ENCODE measurements around the gene NELFA.

Gene NELFA

DNA sequence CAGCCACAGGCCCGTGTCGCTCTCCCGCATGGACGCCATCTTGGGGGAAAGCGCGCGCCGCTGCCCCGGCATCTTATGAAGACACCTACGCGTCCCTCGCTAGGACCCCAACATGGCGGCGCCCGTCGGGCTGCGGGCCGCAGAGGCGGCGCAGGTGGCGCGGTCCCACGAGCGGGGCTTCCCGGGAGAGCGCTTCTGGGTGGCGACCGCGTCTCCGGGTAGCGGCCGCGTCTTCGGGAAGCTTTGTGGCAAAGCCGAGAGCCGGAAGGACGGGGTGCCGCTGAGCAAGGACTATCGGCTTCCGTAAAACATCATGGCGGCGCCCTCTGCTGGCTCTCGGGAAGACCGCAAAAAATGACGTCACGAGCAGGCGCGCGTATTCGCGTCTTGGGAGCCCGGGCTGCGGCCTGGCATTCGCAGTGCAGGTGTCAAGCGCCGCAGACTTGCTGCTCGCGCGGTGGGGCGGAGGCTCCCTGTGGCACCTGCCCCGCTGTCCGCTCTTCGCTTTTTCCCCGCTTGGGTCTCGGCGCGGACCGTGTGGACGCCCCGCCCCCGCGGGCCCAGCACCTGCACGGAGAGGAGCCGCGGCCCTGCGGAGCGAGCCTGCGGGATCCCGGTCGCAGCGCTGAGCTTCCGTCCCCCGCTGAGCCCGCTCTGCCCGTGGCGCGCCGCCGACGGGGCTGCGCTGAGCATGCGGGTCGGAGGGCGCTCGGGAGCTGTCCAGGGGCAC, at the start of gene NELFA:
Gene NELFA (minus strand): TSS at position 54 of the 730 bp plus-strand sequence. CDS start 15 bp downstream, at position 39.
- peak; percentile 91 for DNase-seq

DNA sequence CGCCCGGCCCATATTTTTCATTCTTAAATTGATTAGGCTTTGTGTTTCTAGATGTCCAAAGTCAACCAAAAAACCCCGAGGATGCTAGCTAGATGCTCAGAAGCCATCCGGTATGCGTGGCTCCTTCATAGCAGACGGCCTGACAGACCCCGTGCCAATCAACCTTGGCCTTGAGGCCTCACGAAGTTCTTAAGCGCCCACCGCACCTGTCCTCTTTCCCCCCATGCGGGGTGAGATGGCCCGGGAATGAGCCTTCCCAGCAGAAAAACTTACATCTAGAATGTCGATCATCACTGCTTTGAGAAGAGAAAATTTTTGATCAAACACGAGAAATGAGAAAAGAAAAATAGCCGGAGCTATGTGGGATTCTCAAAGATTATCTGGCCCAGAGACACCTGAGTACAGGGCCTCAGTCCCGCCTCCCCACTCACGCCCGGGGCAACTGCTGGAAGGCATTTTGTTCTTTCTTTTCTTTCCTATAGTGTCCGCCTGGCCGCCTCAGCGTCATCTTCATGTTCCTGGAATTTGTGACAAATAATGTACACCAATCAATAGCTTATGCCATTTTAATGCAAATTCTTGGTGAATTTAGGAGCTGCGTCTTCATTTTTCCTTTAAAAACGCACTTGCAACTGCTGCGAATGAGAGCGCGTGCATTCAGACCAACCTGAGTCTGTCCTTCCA, 48.8 kb upstream of the NELFA start:
- no peak for DNase-seq

DNA sequence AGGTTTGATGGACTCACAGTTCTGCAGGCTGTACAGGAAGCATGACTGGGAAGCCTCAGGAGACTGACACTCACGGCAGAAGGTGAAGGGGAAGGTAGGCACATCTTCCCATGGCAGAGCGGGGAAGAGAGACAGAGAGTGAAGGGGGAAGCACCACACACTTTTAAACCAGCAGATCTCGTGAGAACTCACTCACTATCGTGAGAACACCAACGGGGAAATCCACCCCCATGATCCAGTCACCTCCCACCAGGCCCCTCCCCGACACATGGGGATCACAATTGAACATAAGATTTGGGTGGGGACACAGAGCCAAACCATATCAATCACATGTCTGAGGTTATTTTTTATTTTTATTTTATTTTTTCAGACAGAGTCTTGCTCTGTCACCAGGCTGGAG, 45.4 kb upstream of the NELFA start:
- DNase-seq: no peak

DNA sequence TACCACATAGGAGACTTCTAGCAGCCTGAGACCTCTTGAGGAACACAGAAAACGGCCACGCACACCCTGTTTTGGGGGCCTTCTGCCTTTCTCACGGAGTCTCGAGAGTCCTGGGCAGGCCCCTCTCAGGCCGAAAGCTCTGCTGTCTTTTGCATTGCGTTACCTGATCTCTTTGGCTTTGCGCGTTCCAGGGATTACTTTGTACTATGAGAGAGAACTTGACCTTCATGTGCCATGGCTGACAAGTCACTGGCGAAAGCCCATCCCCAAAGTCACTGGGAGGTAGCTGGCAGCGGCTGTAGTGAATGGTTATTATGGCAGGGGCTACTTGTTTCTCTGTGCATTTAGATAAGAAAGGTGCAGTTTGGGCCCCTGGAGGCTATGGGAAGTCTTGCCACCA, 42.3 kb upstream of the NELFA start:
- DNase-seq: no peak

DNA sequence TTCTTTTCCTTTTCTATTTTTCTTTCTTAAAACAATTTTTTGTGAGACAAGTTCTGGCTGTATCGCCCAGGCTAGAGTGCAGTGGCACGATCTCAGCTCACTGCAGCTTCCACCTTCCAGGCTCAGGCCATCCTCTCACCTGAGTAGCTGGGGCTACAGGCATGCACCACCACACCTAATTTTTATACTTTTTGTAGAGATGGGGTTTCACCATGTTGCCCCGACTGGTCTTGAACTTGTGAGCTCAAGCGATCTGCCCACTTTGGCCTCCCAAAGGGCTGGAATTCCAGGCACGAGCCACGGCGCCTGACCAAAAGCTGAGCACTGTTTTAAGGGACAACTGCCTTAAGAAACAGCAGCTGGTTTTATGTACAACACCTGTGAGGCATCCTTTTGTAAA, 41.0 kb upstream of the NELFA start:
- DNase-seq: no peak

DNA sequence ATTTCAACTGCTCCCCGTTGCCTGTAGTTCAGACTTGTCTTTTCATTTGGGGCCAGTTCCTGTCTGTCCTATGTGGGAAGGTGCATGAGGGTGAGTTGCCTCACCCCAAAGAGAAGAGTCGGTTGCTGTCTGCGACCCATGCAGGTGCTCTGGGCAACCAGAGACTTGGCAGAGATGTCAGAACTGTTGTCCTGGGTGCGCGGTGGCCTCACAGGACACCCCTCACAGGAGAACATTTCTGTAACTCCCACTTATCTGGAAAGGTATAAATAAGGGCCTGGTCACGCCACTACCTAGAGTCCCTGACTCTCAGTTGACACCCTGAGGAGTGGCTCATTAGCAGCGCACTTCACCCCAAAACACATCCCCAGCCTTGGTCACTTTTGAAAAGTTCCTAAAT, 40.6 kb upstream of the NELFA start:
- DNase-seq: no peak

DNA sequence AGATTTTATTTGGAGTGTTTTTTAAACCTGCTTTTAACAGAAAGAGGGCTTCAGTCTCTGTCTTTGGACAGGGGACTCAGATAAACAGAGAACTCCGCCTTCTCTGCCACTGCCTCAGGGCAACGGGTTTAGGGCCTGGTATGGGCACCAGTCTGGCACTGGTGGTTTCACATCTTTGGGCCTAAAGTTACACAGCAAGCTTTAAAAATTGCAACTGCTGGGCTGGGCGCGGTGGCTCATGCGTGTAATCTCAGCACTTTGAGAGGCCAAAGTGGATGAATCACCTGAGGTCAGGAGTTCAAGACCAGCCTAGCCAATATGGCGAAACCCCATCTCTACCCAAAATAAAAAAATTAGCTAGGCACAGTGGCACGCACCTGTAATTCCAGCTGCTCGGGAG, 40.1 kb upstream of the NELFA start:
- DNase-seq: no peak

DNA sequence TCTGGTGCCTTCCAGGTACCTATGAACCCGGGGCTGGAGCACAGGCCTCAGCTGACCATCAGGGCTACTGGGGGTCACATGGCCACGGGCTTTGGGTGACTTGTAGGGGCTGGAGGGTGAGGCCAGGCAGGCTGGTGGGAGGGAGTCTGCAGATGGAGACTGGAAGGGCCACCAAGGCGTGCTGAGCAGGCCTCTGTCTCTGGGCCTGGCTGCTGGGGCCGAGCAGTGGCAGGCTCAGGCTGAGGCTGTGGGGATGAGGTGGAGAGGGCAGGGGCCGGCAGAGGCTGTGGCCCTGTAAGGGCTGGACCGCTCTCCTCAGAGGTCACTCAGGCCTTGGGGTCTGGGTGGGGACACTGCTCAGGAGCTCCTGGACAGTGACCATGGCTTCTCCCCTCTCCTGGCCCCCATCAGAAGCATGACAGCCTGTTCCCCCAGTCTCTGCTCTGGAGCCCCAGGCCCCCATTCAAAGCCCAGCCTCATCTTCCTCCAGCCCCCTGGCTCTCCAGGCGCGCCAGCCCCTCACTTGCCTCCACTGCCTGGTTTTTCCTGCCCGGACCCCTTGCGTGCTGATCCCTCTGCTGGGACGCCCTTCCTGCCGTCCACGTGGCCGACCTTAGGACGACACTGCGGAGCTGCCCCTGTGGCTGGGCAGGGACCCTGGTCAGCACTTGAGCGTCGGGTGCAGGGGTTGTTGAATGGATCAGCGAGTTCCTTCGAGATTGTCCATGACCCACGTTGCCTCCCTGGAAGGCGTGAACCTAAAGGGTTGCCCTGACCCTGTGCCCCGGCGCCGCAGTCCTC, 39.2 kb upstream of the NELFA start:
- DNase-seq: no peak

DNA sequence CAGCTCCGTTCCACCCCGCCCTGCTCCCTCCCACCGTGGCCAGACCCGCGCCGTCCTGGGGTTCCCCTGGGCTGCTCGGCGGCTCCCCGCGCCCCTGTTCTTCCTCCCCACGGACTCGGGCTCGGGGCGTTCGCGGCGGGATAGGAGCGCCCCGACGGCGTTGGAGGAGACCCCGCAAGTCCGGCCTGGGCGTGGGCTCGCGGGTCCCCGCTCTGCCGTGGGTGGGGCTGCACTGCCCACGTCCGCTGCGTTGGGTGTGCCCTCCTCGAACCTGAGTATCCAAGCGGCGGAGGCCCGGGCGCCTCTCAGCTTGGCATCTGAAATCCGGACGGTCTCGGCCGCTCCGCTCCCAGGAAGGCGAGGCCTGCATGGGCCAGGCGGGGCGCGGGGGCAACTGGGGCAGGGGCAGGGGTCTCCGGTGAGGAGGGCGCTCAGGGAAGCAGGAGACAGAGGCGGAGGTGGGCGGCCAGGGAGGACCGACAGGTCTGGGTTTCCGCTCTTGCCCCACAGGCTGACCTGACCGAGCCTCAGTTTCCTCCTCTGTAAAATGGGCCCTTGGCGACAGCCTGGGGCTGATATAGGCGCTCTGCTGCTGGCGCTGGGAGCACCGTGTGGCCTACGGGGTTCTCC, 38.4 kb upstream of the NELFA start:
- no peak for DNase-seq

DNA sequence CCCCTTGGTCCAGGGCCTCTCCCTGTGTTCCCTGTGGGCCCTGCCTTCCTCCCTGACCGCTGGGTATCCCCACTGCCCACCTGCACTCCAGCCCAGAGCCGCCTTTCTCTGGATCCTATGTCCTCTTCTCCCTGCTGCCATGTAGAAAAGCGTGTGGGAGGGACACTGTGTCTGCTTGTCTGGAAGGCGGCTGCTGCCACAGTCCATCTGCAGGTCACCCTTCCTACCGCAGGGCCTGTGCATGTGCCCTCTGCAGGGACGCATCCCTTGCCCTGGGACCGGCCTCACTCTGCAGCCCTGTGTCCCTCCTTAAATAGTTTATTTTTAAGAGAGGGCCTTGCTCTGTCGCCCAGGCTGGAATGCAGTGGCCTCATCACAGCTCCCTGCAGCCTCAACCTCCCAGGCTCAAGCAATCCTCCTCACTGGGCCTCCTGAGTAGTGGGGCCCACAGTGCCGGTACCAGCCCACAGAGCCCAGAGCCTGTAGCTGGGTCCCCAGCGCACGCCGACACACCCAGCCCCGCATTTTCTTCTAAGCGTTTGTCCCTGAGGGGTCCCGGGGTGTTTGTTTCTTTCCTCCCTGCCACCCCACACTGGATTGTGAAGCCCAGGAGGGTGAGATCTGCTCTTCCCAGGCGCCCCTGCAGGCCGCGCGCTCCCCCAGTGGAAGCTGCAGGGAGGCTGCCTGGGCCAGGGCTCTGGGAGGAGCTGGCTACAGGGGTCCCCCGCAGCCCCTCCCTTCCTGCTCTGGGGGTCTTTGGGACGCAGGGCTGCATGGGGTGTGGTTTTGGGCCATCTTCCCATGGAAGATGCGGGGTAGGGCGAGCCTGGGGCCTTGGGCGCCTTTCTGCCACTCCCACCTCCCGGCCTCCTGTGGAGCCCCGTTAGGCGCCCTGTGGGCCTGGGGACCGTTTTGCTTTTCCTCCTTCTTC, 37.5 kb upstream of the NELFA start:
- no peak for DNase-seq

DNA sequence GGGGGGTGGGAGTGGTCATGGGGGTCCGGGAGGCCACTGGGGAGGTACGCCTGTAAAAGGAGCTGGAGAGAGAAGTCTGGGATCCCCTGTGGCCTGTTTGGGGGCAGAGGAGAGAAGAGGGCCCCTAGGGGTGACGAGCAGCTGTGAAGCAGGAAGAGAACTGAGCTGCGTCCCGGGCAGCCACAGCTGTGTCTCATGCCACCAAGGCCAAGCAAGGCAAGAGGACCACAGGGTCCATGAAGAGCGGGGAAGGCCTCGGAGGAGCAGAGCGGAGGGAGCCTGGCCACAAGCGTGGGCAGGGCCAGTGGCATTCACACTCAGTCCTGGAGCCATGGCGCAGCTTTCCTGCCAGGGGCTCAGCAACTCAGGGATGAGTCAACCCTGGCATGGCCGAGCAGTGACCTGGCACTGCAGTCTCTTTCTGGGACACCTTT, 36.8 kb upstream of the NELFA start:
- DNase-seq: peak; percentile 4

DNA sequence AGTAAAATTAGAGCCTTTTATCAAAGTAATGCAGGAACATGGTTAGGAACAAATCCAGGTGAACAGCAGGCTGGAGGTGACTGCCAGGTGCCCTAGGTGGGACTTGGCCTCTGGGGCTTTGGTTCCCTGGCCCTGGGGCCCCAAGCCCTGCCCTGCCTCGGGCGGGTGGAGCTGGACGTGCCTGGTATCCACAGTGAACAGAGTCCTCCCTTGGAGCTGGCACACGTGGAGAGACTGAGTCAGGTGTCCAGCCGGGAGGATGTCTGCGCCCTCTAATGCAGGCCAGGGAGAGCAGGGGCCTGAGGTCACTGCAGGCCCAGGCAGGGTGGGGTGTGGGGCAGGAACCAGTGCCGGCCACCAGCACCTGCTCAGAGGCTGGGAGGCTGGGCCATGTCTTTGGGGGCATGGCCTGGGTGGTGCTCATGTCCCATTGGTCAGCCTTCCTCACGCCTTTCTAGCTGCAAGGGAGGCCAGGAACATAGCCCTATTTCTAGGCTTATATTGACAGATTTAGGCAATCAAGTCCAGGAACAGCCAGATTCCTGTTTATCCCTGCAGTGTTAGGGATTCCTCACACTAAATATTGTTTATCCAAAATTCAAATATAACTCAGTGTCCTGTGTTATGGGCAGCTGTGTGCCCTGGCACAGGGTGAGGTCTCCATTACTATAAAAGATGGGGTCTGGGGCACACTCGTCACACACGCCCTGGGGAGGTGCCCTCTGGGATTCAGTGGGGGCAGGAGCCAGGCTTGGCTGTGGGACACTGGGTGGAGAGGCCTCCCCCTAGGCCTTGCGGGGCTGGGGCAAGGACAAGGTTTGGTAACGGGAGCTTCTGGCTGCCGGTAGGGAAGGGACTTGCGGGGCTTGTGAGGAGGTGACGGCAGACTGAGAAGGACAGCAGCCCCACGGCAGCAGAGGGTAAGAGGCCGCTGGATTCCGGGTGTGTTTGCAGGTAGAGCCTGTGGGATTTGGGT, 36.1 kb upstream of the NELFA start:
- no peak for DNase-seq

DNA sequence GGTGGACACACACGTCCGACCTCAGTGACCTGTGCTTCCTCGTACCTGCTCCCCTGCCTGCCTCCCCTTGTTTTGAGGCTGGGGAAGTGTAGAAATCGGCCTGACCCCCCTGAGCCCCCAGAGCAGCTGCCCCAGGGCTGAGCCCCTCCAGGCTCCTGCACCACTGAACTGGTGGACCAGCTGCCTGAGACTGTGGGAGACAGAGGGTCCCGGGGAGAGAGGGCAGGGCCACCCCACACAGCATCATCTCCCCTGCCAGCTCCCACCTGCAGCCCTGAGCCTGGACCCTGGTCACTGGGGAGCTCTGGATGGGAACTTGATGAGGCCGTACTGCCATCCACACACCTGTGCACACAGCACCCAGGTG, 35.3 kb upstream of the NELFA start:
- no peak for DNase-seq

DNA sequence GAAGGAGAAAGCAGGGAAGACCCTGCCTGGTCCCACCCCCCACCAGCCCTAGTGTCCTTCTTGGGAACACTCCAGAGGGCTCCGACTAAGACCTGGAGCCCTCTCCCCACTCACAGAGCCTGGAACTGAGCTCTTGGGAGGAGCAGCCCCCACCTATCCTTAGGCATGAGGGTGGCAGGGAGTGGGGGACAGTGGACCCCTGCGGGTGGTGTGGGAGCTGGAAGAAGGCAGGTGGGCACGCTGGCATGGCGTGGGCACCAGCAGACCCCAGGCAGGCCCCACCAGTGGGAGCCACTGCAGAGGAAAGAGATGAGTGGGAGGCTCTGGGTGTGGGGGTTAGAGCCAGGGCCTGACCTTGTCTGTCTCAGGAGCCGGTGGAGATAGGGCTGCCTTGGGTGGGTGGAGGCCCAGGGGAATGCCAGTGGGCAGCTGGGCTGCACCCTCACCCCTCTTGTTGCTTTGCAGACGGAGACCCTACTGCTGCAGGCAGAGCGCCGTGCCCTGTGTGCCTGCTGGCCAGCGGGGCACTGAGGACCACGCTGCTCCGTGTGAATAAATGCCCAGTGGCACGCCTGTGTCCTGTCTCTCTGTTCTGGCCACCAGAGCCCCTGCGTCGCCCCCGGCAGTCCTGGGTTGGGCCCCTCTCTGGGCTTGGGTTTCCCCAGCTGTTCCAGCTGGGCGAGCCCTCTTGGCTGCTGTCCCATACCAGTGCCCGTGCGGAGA, 34.8 kb upstream of the NELFA start:
- no peak for DNase-seq

DNA sequence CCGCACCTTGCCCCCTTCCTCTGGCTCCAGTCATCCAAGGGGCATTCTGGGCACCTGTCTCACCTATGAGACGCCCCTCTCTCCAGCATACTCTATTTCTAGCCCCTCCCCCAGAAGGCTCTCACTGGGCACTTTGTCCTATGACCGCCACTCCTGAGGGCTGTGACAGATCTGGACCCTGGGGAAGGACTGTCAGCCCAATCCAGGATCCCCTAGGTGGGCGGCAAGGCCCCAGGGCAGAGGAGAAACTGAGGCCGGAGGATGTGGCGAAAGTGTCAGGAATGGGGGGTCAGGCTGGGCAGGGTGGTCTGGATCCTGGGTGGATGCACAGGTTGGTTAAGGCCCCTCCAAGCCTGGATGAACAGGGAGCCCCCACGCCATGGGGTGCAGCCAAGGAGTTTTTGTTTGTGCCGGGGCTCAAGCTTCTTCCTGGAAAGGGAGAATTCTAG, 34.2 kb upstream of the NELFA start:
- no peak for DNase-seq

DNA sequence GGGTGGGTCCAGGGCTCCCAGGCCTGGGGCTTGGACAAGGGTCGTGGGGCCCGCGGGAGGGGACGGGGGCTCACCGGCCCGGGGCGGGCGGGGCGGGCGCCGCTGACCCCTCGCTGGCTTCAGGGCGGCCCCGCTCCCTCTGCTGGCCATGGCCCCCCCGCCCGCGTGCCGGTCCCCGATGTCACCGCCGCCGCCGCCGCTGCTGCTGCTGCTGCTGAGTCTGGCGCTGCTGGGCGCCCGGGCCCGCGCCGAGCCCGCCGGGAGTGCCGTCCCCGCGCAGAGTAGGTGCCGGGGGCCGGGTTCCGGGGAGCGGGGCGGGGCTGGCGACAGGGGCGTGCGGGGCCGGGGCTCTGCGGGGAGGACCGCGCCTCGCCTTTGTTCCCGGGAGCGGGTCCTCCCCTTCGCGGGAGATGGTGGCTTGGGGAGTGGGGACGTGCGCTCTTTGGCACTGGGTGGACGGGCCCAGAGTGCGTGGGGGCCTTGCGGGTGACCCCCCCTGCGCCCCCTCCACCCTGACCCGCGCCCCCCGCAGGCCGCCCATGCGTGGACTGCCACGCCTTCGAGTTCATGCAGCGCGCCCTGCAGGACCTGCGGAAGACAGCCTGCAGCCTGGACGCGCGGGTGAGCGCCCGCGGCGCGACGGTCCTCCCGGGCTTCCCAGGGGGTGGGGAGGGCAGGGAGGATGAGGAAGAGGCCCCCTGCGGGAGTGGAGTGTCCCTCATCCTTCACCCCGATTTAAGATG, 33.6 kb upstream of the NELFA start:
- DNase-seq: no peak

DNA sequence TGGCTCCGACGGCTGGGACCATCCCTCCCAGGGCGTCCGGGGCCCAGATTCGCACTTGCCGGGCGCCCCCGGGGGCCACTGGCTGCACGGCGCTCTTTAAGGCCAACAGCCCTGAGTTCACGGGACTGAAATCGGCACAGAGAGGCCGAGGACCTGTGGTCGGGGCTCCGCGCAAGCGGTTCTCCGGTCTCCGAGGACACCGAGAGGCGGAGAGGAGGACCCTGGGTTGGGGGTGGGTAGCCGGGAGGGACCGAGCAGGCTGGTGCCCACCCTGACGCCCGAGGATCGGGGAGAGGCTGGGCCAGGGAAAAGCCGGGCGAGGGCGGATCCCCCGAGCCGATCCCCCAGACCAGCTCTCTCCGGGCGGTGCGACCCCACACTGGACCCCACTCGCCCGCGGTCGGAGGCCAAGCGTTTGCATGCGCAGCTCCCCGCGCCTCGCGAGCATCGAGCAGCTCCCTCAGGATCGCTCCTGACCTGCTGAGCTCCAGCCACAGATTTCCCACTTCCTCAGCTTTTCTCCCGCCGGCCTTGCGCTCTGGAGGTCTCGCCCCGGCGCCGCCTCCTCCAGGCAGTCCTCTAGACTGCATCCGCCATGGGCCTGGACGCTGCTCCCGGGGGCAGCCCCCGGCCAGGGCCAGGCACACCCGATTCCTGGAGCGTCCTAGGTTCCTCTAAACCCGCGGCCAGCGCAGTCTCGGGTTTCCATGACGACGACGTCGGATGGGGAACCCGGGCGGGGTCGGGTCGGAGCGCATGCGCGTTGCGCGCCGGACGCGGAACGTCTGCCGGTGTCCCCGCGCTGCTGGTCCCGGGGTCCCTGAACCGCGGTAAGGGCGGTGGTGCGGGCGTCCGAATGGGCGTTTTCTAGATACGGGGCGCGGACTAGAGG, 32.7 kb upstream of the NELFA start:
- DNase-seq: peak; percentile 83
